ENCODE results near the gene CFAP70.
A peak's percentile ranks its signal among the peaks of the same experiment; 100 is the strongest.
"Not testable (repeated sequence)": the region's sequence is repeated elsewhere in the genome, so short reads cannot be mapped to it uniquely, and the experiment has no call there.

The CFAP70 gene

DNA sequence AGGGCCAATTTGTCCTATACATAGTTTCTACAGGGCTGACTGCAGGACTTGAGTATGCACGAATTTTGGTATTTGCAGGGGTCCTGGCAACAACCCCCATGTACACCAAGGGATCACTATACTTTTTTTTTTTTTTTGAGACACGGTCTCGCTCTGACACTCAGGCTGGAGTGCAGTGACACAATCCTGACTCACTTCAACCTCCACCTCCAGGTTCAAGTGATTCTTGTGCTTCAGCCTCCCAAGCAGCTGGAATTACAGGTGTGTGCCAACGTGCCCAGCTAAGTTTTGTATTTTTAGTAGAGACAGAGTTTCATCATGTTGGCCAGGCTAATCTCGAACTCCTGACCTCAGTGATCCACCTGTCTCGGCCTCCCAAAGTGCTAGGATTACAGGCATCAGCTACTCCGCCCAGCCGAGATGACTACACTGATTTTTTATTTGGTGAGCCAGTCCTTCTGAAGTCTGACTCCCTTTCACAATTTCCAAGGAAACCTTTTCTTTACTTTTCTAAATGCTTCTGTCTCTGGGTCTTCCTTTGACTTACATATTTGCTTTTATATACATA is 19.8 kb downstream of the CFAP70 start:
- no peak for DNase-seq

DNA sequence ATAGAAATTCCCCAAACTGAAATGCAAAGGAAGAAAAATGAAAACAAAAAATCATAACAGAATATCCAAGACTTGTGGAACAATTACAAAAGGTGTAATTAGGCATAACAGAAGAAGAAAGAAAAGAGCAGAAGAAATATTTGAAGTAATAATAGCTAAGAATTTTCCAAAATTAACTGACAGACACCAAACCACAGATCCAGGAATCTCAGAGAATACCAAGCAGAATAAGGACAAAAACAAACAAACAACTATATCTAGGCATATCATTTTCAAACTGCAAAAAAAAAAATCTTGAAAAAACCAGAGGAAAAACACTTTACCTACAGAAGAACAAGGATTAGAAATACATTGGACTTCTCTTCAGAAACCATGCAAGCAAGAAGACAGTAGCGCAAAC is 25.5 kb downstream of the CFAP70 start:
- DNase-seq = no peak

GRCh38 chr10:73332379-73332778 is 26.3 kb downstream of the CFAP70 start:
- DNase-seq = no peak

DNA sequence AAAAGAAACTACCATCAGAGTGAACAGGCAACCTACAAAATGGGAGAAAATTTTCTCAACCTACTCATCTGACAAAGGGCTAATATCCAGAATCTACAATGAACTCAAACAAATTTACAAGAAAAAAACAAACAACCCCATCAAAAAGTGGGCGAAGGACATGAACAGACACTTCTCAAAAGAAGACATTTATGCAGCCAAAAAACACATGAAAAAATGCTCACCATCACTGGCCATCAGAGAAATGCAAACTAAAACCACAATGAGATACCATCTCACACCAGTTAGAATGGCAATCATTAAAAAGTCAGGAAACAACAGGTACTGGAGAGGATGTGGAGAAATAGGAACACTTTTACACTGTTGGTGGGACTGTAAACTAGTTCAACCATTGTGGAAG is 30.1 kb downstream of the CFAP70 start:
- DNase-seq = not testable (repeated sequence)

DNA sequence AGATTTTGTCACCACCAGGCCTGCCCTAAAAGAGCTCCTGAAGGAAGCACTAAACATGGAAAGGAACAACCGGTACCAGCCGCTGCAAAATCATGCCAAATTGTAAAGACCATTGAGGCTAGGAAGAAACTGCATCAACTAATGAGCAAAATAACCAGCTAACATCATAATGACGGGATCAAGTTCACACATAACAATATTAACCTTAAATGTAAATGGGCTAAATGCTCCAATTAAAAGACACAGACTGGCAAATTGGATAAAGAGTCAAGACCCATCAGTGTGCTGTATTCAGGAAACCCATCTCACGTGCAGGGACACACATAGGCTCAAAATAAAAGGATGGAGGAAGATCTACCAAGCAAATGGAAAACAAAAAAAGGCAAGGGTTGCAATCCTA is 33.4 kb downstream of the CFAP70 start:
- not testable (repeated sequence) for DNase-seq

DNA sequence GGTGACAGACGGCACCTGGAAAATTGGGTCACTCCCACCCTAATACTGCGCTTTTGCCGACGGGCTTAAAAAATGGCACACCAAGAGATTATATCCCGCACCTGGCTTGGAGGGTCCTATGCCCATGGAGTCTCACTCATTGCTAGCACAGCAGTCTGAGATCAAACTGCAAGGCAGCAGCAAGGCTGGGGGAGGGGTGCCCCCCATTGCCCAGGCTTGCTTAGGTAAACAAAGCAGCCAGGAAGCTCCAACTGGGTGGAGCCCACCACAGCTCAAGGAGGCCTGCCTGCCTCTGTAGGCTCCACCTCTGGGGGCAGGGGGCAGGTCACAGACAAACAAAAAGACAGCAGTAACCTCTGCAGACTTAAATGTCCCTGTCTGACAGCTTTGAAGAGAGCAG is 35.1 kb downstream of the CFAP70 start:
- DNase-seq = not testable (repeated sequence)

DNA sequence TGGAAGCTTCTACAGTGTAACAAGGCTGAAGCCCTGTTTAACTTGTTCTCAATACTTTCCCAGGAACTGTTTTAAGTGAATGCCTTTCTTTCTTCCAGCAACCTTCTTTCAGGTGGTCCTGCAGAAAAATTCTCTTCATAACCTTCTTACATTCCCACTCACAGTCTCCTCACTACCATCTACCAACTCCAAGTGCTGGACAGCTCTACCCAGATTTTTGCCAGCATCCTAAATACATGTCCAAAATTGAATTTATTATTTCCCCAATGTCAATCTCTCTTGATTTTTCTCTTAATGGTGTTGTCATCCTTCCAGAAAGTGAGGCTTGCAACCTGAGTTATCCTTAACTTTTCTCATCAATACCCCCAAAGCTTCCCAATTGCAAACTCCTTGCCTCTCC is 48.2 kb downstream of the CFAP70 start:
- DNase-seq = no peak

DNA sequence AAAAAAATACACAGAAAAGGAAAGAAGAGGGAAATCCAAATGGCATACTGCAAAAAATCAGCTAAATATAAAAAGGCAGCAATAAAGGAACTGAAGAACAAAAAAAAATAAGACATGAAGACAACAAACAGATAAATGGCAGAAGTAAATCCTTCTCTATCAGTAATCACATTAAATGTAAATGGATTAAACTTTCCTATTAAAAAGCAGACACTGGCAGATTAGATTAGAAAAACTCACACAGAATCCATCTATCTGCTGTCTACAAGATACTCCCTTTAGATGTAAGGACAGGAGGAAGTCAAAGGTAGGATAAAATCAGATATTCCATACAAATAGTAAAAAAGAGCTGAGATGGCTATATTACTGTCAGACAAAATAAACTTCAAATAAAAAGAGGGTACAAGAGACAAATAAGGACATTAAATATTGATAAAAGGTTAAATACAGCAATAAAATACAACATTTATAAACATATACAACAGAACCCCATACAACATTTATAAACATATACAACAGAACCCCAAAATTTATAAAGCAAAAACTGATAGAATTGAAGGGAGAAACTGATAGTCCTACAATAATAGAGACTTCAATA is 51.4 kb downstream of the CFAP70 start:
- no peak for DNase-seq

DNA sequence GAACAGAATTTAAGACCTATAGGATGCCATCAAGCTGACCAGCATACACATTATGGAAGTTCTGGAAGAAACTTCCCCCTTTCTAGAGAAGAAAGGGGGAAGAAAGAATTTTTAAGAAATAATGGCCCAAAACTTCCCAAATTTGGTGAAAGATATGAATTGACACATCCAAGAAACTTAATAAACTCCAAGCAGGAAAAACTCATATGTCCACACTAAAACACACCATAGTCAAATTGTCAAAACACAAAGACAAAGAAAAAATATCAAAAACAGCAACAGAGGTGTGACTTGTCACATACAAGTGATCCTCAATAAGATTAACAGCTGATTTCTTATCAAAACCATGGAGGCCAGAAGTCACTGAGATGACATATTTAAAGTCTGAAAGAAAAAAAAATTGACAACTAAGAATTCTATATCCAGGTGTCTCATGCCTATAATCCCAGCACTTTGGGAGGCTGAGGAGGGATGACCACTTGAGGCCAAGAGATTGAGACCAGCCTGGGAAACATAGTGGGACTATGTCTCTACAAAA is 52.4 kb downstream of the CFAP70 start:
- no peak for DNase-seq

DNA sequence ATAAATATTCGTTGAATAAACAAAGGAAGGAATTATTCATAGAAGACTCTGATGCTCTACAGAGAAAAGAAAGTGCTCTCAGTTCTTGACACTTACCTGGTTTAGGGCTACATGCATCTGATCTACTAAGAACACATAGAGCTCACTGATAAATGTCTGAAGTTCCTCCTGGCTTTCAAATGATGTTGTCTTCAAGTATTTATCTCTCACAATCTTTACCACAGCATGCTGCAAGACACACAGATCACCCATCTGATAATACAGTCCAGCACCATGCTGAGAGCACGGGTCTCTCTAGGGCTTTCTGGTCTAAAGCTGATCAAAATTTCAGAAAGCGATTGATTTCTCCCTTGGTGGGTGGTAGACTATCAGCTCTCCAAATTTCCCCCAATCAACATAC is 61.7 kb downstream of the CFAP70 start:
- no peak for DNase-seq

DNA sequence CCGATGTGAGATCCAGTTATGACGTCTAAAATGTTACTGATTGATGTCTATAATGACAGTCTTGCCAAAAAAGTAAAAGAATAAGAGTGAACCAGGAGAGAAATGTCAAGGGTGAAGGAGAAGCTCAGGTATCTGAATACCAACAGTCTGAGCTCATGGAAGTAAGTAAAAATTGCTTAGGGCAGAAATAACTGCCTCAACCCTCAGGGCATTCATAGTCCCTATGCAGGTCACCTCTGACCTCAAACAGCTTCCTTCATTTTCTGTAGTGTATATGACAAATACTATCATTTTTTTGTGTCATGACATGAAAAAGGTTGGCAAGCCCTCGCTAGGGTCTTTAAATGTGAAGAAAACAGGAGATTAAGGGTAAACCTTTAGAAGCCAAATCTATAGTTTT is 65.2 kb downstream of the CFAP70 start:
- DNase-seq = no peak

DNA sequence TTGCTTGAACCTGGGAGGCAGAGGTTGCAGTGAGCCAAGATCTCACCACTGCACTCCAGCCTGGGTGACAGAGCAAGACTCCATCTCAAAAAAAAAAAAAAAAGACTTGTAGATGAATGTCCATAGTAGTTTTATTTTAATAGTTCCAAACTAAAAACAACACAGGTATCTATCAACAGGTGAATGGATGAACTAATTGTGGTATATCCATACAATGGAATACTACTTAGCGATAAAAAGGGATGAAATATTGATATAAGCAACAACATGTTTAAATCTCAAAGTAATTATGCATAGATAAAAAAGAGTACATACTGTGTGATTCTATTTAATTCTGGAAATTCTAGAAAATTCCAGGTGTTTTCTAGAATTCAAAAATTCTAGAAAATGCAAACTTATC is 68.7 kb downstream of the CFAP70 start:
- no peak for DNase-seq

DNA sequence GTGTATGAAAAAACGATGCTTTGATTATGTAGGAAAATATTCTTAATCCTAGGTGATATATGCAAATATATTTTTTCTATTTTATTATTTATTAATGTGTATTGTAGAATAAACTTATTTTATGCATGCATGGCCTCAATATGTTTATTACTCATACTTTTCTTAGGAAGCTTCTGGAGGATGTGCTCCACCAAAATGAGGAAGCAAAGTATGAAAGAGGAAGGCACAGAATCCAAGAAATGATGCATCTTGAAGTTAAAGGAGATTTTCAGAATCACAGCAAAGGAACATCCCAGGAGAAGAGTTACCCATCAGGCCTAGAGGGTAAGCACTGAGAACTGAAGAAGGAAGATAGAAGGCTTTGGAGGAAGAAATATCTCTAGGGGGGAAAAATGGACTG is 71.2 kb downstream of the CFAP70 start:
- DNase-seq = no peak

GRCh38 chr10:73281097-73281496 is 77.6 kb downstream of the CFAP70 start:
- no peak for DNase-seq

- no peak for DNase-seq
Observed at GRCh38 chr10:73264423-73264822, 94.2 kb downstream of the CFAP70 start.

- DNase-seq = no peak
Observed at GRCh38 chr10:73263693-73264347, 94.8 kb downstream of the CFAP70 start.

DNA sequence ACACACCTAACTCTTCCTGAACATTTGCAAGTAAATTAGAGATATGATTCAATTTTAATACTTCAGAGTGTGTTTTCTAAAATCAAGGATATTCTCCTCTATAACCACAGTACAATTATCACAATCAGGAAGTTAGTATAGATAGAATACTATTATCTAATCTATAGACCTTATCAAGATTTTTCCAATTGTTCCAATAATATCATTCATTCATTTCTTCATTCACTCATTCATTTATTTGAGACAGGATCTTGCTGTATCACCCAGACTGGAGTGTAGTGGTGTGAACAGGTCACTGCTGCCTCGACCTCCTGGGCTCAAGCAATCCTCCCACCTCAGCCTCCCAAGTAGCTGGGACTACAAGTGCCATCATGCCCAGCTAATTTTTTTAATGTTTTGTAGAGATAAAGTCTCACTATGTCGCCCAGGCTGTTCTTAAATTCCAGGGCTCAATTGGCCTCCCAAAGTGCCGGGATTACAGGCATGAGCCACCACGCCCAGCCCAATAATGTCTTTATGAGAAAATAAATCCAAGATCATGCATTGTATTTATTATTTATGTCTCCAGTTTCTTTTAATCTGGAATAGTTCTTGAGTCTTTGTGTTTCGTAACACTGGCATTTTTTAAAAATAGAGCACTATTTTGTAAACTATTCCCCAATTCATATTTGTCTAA is 95.6 kb downstream of the CFAP70 start:
- no peak for DNase-seq

- no peak for DNase-seq
Observed at GRCh38 chr10:73262105-73262730, 96.4 kb downstream of the CFAP70 start.

DNA sequence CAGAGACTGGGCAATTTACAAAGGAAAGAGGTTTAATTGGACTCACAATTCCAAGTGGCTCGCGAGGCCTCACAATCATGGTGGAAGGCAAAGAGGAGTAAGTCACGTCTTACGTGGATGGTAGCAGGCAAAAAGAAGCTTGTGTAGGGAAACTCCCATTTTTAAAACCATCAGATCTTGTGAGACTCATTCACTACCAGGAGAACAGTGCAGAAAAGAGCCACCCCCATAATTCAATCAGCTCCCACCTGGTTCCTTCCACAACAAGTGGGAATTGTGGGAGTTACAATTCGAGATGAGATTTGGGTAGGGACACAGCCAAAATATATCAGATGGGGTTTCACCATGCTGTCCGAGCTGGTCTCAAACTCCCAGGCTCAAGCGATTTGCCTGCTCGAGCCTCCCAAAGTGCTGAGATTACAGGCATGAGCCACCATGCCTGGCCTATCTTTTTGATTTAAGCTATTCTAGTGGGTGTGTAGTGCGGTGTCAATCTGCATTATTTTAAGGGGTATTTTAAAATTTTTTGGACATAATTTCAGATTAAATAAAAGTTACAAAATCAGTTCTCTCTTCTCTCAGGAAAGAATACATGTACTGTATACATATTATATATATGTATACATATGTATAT is 97.2 kb downstream of the CFAP70 start:
- DNase-seq = no peak

DNA sequence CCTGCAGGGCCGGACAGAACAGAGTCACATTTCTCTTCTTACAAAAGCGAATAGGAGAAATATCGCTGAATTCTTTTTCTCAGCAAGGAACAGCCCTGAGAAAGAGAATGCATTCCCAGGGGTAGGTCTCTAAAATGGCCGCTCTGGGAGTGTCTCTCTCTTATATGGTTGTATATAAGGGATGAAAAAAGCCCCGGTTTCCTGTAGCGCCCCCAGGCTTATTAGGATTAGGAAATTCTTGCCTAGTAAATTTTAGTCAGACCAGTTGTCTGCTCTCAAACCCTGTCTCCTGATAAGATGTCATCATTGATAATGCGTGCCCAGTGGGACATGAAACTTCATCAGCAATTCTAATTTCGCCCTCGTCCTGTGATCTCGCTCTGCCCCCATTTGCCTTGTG is 100.1 kb downstream of the CFAP70 start:
- DNase-seq = not testable (repeated sequence)

- DNase-seq = no peak
Observed at GRCh38 chr10:73253225-73253555, 105.5 kb downstream of the CFAP70 start.

DNA sequence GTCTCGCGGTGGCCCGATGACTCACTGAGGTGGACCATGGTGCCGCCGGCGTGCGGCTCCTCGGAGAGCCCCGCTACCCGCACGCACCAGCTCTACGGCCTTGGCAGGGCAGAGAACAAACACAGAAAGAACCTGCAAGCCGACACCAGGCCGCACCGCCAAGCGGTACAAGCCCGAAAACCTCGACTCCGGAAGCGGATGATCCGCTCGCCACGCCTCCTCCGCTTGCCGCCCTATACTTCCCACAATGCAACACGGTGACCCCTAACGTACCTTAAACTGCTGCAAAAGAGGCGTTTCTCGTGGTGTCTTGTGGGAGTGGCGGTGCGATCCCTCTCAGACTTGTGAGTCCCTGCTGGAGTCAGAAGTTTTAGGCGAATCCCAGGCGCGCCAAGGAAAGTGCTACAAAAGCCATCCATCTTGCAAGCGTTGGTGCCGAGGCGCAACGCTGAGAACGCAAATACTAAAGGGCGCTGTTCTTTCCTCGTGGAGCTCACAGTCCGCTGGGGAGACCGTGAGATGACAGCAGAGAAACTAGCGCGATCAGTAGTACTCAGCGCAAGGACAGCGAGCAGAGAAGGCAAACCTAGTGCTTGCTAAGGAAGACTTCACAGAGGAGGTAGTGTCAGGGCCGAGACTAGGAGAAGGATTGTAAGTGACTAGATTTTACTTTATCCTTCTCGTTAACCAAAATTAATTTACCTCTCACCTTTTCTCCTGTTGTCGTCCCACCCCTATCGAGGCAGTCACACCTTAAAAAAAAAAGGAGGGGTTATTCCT is 106.0 kb downstream of the CFAP70 start, which contains the start of gene MRPS16:
MRPS16 (minus strand) TSS at position 200 of the 780 bp plus-strand sequence; CDS start at position 38, 162 bp downstream.
- DNase-seq = peak; percentile 85 to 91

Measured in NCI-H1930 (cell line).